PFSK-1 (cell line): ENCODE data around the gene ANKRD26.

Source experiments
- FOXP2 ChIP-seq: optimal IDR thresholded peaks from 2 replicates; pipeline ENCODE3; 2011; ENCODE audit warnings: borderline replicate concordance, control low read depth, inconsistent platforms; ENCODE audit not compliant: insufficient read depth; ENCODE audit errors: extremely low read length, extremely low read depth
- POLR2AphosphoS5 ChIP-seq: IDR thresholded peaks from 2 replicates; pipeline ENCODE4 v1.6.1; 2012; ENCODE audit warnings: low read depth, mild to moderate bottlenecking, control low read depth, low read length, moderate library complexity
- REST ChIP-seq, 2 experiments: IDR thresholded peaks; 2 replicates each; pipeline versions ENCODE4 v1.6.1 to v1.8.0; 2011 to 2012; ENCODE audit warnings: low read depth in 2 of 2, low read length in 2 of 2, control low read depth in 1 of 2, inconsistent platforms in 1 of 2, mild to moderate bottlenecking in 1 of 2, moderate library complexity in 1 of 2; ENCODE audit not compliant: insufficient read depth in 1 of 2
- SIN3A ChIP-seq: IDR thresholded peaks from 2 replicates; pipeline ENCODE4 v1.6.1; 2012; ENCODE audit warnings: mild to moderate bottlenecking, low read length, moderate library complexity, borderline replicate concordance; ENCODE audit not compliant: insufficient read depth
- TAF1 ChIP-seq: IDR thresholded peaks from 2 replicates; pipeline ENCODE4 v1.6.1; 2012; ENCODE audit warnings: low read length, control low read depth, borderline replicate concordance; ENCODE audit not compliant: insufficient read depth

- no peak for TF ChIP-seq TAF1
- TF ChIP-seq SIN3A: no peak
- no peak for TF ChIP-seq POLR2AphosphoS5
- TF ChIP-seq REST (IDR thresholded peaks at IDR 0.05; ENCODE audit: insufficient read depth in 1 of 2, low read depth in 2 of 2, low read length in 2 of 2): no peak
- TF ChIP-seq FOXP2: no peak
Measured at GRCh38 chr10:27134371-27134770, 34.1 kb upstream of the ANKRD26 start.
